Cardiac fibroblast (primary cell): ENCODE results near the gene RPL15.

Experiments used
- DNase-seq, 2 donors: peaks; one replicate each; pipeline versions ENCODE4 v3.0.0 to v3.0.0-alpha.2; 2010; ENCODE audit warnings: low read depth in 2 of 2
- H3K4me3 ChIP-seq, 2 donors: replicated peaks in 1 of 2; 1 replicate in 1 of 2; 2 replicates in 1 of 2; pipeline ENCODE4 v1.5.1; 2011; ENCODE audit warnings: low read depth in 2 of 2, low read length in 2 of 2, mild to moderate bottlenecking in 2 of 2, moderate library complexity in 1 of 2
- TF ChIP-seq, protein P1 (sequence below): IDR thresholded peaks from one replicate; pipeline ENCODE4 v1.5.1; 2011; ENCODE audit warnings: low read depth, mild to moderate bottlenecking, low read length, inconsistent platforms

RPL15 gene

DNA sequence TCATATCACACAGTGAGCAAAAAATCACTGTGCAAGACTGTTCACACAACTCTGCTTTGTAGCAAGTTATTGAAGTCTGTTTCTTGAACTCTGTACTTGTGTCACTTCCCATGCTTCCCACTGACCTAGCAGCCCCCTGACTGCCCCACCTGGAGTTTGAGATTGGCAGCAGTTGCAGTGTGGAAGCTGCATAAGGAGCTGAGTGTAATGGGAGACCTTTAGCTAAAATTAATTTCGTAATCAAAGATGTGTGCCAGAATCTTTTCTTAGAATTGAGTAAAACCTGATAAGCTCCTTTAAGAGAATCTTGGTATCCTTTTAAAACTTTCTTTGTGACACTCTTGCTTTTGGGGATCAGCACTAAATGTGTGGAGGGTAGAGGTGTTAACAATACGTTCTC lies 43.0 kb upstream of the RPL15 start:
- TF ChIP-seq, protein P1, sequence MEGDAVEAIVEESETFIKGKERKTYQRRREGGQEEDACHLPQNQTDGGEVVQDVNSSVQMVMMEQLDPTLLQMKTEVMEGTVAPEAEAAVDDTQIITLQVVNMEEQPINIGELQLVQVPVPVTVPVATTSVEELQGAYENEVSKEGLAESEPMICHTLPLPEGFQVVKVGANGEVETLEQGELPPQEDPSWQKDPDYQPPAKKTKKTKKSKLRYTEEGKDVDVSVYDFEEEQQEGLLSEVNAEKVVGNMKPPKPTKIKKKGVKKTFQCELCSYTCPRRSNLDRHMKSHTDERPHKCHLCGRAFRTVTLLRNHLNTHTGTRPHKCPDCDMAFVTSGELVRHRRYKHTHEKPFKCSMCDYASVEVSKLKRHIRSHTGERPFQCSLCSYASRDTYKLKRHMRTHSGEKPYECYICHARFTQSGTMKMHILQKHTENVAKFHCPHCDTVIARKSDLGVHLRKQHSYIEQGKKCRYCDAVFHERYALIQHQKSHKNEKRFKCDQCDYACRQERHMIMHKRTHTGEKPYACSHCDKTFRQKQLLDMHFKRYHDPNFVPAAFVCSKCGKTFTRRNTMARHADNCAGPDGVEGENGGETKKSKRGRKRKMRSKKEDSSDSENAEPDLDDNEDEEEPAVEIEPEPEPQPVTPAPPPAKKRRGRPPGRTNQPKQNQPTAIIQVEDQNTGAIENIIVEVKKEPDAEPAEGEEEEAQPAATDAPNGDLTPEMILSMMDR, result no peak
- no peak overlapping the region for H3K4me3 ChIP-seq
- peak; percentile 36 to 53 for DNase-seq

DNA sequence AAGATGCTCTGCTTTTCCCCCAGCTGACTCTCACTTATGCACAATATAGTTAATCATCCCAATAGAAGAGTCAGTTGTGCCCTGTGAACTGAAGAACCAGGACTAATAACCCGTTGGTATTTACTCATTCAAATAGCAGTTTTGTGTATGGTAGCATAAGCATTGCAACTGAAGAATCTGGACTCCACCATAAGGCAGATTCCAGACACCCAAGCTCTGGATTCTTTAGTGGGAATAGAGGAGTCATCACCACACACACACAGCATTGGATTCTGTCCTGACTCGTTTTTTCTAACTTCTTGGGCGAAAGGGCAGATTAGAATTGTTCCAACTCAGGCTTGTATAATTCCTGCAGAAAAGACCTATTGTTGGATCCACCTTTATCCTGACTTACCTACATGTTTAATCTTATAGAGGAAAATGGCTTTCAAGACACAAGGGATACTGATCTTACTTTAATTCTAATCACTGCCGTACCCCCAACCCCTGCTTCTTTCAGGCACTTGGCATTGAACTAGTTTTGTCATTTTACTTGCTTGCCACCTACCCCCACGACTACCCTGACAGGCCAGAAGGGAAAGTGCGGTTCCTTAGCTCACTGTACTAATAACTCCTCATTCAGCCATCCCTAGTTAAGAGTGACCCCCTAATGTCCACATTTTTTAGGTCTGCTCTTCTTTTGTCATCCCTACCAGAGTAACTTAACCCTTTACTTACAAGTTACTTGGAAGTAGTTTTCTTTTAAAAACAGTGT lies 42.4 kb upstream of the RPL15 start:
- TF ChIP-seq, protein P1, result no peak
- DNase-seq, result peak; percentile 61 to 63
- H3K4me3 ChIP-seq, result no peak overlapping the region

DNA sequence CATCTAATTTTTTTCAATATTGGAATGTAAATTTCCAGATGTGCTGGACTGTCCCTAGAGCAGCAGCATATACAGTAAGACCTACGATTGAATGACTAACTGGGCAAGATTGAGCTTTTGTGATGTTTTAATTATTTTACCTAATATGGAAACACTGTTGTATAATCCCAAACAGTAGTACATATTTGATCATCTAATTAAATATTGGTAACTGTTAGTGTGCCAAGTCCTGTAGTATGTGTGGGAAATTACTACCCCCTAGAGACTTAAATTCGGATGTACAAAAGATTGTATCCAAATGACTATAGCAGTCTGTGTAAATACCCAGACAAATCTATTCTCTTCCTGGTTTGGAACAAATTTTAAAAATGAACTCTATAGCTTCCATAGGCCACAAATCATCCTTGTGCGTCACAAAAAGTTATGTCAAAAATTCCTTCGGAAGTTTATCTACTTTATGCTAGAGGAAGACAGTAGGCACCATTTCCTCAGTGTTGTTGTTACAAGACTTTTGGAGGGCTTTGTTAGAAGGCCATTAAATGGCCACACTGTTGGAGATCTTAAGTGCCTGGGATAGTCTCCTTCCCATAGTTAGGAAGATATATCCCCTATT lies 41.7 kb upstream of the RPL15 start:
- no peak overlapping the region for H3K4me3 ChIP-seq
- DNase-seq, result peak in 1 of 2 donors; percentile 47
- TF ChIP-seq, protein P1, result no peak

GRCh38 chr3:23876923-23877322 lies 40.0 kb upstream of the RPL15 start:
- DNase-seq, result peak in 1 of 2 donors; percentile 53
- H3K4me3 ChIP-seq, result no peak overlapping the region
- TF ChIP-seq, protein P1, result no peak

- TF ChIP-seq, protein P1, result no peak
- DNase-seq, result peak; percentile 91 to 95
- H3K4me3 ChIP-seq, result no peak overlapping the region
Measured at GRCh38 chr3:23877329-23877980, 39.5 kb upstream of the RPL15 start.

- TF ChIP-seq, protein P1, result no peak
- DNase-seq, result no peak
- no peak overlapping the region for H3K4me3 ChIP-seq
Measured at GRCh38 chr3:23879485-23879884, 37.4 kb upstream of the RPL15 start.
